GM18858 (cell line): ENCODE results near the gene CGREF1.
"Not testable (repeated sequence)": the region's sequence is repeated elsewhere in the genome, so short reads cannot be mapped to it uniquely, and the experiment has no call there.

ENCODE experiments used
- ATAC-seq: cut with Tn5 transposase; IDR thresholded peaks from one replicate; pipeline ENCODE4 v1.9.1; 2021; ENCODE audit not compliant: unreplicated experiment

Gene CGREF1

DNA sequence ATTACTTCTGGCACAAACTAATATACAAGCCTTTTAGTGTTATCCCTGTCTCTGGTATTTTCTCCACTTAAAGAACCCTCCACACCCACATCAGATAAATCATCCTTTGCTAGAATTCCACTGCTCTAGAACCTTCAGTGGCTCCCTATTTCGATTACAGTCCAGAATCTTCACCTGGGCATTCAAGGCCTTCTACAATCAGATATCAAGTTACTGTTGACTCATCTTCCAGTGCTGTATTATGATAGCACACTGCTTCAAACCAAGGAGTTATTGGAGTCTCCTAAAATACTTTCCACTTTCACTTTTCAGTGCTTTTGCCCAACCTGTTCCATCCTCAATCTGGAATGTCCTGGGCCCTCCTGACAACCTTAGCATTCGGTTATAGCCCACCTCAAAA, 3.4 kb downstream of the CGREF1 start:
- no peak for ATAC-seq

DNA sequence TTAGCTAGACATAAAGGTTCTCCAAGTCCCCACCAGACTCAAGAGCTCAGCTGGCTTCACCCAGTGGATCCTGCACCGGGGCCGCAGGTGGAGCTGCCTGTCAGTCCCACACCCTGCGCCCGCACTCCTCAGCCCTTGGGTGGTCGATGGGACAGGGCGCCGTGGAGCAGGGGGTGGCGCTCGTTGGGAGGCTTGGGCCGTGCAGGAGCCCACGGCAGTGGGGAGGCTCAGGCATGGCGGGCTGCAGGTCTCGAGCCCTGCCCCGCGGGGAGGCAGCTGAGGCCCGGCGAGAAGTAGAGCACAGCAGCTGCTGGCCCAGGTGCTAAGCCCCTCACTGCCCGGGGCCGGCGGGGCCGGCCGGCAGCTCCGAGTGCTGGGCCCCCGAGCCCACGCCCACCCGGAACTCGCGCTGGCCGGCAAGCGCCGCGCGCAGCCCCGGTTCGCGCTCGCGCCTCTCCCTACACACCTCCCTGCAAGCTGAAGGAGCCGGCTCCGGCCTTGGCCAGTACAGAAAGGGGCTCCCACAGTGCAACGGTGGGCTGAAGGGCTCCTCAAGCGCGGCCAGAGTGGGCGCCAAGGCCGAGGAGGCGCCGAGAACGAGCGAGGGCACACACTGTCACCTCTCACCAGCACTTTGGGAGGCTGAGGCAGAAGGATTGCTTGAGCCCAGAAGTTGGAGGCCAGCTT, 7.4 kb downstream of the CGREF1 start:
- ATAC-seq: not testable (repeated sequence)

DNA sequence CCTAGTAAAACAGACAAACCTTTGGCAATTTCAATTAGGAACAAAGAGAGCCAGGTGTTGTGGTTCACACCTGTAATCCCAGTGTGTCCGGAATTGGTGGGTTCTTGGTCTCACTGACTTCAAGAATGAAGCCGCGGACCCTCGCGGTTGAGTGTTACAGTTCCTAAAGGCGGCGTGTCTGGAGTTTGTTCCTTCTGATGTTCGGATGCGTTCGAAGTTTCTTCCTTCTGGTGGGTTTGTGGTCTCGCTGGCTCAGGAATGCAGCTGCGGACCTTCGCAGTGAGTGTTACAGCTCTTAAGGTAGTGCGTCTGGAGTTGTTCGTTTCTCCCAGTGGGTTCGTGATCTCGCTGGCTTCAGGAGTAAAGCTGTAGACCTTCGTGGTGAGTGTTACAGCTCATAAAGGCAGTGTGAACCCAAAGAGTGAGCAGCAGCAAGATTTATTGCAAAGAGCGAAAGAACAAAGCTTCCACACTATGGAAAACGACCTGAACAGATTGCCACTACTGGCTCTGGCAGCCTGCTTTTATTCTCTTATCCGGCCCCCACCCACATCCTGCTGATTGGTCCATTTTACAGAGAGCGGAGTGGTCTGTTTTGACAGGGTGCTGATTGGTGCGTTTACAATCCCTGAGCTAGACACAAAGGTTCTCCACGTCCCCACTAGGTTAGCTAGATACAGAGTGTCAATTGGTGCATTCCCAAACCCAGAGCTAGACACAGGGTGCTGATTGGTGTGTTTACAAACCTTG, 8.2 kb downstream of the CGREF1 start:
- not testable (repeated sequence) for ATAC-seq

DNA sequence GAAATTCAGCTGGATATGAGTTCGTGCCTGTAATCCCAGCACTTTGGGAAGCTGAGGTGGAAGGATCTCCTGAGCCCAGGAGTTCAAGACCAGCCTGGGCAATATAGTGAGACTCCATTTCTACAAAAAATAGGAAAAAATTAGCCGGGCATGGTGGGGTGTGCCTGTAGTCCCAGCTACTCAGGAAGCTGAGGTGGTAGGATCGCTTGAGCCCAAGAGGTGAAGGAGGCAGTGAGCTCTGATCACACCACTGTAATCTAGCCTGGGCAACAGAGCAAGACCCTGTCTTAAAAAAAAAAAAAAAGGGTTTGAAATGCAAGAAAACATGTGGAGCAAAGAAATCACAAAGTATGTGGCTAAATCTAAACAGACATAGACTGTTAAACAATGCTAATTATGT, 9.8 kb downstream of the CGREF1 start:
- ATAC-seq: no peak

DNA sequence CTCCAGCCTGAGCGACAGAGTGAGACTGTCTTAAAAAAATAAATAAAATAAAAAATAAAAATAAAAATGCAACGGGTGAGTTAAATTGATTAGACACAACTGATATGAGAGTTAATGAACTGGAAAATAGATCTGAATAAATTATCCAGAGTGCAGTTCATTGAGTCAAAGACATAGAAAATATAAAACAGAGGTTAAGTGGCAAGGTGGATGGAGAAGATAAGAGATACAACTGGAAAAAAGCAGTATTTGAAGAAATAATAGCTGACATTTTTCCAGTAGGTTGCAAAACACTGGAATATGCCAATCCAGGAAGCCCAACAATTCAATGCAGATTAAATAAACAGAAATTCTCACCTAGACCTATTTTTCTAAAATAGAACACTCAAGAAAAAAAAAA, 10.7 kb downstream of the CGREF1 start:
- no peak for ATAC-seq

DNA sequence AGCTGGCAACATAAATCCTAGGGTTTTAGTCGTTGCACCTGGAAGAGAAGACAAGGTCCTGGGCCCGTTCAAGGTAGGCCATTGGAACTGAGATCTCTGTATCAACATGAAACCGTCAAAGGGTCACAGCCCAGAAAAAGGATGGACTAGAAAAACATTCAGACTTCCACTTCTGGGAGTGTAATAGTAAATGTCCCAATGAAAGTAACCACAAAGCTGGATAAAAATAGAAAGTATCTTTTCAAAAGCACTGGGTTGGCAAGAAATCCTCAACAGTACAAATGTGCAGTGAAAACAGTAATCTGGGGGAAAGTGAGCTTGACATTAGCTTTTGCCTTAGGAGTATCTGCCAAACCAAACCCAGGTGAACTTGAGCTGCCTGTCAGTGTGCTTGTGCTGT, 12.9 kb downstream of the CGREF1 start:
- no peak for ATAC-seq

DNA sequence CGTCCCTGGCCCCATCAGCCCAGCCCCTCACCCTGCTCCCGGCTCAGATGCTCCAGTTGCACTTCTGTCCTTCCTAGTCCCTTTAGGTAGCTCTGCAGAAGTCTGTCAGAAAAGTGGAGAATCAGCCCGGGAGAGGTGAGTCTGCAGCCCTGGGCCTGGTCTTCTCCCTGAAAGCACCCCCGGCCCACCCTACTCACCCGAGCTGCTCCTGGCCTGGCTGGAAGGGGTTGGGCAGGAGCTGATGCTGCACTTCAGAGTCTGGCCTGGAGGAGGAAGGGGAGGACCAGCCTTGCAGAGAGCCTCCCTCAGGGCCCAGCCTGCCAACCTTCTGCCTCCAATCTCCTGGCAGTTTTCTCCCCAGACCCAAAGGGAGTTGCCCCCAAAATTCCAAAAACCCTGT, 16.6 kb downstream of the CGREF1 start:
- ATAC-seq: no peak

DNA sequence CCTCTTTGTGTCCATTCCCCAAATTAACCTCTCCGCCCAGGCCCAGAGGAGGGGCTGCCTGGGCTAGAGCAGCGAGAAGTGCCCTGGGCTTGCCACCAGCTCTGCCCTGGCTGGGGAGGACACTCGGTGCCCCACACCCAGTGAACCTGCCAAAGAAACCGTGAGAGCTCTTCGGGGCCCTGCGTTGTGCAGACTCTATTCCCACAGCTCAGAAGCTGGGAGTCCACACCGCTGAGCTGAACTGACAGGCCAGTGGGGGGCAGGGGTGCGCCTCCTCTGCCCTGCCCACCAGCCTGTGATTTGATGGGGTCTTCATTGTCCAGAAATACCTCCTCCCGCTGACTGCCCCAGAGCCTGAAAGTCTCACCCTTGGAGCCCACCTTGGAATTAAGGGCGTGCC, 18.9 kb downstream of the CGREF1 start:
- ATAC-seq: no peak

DNA sequence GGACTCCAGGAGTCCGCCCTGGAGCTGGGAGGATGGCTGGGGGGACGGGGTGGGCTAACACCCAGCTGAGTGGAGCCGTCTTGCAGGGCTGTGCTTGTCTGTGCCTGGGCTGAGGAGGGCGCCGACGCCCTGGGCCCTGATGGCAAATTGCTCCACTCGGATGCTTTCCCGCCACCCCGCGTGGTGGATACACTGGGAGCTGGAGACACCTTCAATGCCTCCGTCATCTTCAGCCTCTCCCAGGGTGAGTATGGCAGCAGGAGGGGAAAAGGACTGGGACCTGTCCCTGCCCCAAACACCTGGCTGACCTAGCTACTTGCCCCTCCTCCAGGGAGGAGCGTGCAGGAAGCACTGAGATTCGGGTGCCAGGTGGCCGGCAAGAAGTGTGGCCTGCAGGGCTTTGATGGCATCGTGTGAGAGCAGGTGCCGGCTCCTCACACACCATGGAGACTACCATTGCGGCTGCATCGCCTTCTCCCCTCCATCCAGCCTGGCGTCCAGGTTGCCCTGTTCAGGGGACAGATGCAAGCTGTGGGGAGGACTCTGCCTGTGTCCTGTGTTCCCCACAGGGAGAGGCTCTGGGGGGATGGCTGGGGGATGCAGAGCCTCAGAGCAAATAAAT, 19.5 kb downstream of the CGREF1 start:
- no peak for ATAC-seq

DNA sequence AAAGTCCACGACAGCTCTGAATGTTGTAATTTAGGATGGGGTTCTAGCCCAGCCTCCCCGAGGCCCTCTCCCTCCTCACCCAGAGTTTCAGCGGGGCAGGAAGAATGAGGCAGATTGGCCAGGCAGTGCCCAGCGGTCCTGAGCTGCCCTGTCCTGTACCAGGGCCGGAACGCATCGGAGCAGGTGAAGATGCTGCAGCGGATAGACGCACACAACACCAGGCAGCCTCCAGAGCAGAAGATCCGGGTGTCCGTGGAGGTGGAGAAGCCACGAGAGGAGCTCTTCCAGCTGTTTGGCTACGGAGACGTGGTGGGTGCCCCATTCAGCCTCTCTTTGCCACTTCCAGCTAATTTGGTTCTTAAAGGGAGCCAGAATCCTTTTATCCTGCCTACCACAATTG, 21.6 kb downstream of the CGREF1 start:
- no peak for ATAC-seq

DNA sequence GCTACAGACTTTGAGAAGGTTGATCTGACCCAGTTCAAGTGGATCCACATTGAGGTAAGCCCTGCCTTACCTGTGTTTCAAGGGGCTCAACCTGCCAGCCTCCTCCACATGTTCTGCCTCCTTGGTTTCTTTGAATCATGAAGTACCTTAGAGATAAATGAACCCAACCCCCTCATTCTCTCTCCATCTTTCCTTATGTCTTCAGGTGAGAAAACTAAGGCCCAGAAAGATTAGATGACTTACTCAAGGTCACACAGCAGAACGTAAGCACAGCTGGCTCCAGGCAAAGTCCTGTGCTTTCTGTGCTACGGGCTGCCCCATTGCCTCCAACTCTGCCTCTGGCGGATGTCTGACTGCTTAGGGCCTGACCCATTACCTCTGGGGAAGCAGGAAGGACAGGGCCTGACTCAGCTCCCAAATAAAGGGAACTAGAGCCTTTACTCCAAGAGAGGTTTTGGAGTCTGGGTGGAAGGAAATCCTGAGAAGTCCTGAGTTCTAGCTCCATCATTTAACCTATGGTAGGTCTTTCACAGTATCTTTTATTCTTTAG, 22.1 kb downstream of the CGREF1 start:
- ATAC-seq: no peak

DNA sequence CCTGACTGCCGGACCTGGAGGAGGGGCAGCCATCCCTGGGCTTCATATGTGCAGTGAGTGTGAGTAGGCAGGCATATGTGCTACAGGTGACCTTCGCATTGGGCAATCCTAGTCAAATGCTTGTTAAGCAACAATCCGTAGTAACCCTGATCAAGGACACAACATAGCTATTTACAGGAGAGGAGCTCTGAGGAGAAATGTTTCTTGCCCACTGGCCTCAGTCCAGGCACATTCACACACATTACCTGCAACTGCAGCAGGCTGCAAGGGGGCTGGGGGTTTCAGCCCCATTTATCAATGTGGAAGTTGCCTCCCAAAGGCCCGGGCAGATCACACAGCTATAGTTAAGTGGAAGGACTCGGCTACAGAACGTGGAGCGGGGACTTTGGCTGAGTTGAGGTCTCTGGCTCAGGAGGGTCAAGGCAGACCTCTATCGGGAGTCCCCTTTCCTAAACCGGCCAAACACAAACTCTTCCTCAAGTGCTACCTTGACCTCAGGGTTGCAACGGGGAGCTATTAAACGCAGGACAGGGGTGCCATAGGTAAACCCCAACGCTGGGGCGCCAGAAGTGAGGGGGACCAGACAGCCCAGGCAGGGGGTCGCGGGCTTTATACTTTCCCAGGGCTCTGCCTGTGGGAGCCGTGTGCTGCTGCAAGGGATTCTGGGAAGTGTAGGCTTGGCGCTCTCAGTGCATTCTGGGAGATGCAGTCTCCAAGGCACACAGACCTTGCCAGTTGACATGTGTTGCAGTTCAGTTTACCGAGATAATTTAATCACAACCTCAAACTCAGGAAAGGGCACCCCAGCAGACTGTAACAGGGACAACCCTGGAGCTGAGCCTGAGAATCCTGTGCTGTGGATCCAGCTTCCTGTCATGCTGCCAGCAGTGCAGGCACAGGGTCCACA, 22.9 kb downstream of the CGREF1 start:
- ATAC-seq: no peak

DNA sequence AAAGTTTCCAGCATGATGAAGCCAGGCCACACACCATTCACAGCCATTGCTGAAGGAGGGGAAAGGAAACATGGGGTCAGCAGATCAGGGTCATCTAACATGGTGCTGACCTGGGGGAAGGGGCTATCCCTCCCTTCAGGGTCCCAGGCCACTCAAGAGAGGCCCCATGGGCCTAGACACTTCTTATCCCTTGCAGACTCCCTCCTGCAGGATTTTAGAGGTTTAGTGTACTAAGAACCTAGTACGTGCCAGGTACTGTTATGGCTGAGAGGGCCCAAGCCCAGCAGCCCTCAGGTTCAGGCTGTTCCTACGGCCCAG, 23.5 kb downstream of the CGREF1 start:
- ATAC-seq: no peak

DNA sequence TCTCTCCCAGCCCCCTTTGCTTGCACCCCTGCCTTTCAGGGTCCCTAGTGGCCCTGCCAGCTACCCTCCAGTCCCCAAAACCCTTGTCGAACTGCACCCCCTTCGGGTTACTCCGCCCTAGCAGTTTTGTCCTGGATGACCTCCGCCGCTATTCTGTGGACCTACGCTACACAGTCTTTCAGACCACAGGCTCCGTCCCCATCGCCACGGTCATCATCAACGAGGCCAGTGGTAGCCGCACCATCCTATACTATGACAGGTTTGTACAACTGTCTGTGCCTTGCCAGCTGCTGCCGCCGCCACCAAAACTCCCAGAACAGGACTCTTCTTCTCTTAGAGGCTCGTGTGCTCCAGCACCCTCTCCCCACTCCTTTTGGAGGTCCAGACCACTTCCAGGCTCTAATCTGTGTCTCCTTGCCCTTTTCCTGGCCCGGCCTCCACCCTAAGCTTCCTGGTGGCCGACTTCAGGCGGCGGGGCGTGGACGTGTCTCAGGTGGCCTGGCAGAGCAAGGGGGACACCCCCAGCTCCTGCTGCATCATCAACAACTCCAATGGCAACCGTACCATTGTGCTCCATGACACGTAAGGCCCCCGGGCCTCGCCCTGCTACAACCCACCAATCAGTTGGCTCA, 24.5 kb downstream of the CGREF1 start:
- ATAC-seq: no peak

DNA sequence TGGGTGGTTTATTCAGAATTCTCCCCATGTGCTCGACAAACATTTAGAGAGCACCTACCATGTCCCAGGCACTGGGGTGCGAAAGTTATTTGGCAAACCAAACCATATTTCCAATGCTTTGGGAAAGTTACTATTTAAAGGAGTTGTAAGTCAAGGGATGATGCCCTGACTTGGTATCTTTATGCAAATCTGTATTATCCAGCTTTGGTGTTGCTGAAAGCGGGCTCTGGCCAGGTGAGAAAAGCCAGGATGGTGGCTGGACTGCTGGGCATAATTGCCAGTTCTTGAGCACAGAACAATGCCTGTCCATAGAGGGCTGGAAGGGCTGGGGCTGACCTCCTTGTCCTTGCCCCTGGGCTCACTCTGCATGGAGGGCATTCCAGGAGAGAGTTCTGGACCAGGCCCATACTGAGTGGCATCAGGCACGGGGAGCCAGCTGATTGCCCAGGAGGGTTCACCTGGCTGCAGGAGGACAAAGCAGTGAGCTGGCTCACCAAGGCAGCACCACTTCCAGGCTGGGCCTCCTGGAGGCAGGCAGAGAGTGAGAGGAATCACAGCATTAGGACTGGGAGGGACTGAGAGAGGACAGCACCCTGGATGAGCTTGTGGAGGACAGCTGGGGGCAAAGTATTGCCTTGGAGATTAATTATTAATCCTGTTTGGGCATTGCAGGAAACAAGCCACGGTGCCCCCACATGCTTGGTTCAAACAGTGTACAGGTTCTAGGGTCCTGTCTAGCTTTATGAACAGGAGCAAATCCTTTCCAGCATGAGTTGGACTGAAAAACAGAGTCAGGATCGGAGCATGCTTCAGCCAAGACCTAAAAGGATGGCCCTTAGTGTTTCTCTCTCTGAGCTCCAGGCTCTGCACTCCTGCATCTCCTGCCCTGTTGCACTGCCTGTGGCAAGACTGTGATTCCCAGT, 25.2 kb downstream of the CGREF1 start:
- ATAC-seq: no peak

DNA sequence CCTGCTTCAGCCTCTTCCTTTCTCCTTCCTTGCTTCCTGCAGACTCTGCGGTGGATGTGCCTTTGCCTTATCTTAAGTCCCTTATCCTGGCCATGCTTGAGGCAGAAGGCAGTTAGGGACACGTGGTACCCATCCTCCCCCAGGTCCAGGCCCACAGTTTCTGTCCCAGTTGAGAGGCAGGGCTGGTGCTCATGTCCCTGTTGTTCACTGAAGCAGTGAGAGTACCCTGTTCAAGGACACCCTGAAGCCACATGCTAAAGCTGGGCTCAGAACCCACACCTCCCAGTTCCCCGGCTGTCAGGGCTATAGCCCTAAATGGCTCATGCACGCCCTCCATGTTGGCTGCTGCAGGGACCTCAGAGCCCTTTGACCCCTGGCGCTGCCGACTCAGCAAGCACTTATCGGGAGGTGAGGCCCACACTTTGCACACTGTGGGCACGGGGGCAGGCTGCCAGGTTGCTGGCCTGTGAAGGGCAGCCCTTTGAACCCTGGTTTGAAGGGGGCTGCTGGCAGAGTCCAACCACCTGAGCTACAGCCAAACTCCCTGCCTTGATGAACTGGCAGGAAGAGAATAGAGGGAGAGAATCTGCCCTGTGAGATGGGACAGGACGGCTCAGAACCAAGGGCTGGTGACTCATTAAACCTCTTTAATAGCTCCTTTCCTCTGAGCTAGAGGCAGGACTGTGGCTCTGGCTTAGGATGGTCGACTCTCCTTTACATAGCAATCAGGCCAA, 26.1 kb downstream of the CGREF1 start:
- ATAC-seq: no peak

DNA sequence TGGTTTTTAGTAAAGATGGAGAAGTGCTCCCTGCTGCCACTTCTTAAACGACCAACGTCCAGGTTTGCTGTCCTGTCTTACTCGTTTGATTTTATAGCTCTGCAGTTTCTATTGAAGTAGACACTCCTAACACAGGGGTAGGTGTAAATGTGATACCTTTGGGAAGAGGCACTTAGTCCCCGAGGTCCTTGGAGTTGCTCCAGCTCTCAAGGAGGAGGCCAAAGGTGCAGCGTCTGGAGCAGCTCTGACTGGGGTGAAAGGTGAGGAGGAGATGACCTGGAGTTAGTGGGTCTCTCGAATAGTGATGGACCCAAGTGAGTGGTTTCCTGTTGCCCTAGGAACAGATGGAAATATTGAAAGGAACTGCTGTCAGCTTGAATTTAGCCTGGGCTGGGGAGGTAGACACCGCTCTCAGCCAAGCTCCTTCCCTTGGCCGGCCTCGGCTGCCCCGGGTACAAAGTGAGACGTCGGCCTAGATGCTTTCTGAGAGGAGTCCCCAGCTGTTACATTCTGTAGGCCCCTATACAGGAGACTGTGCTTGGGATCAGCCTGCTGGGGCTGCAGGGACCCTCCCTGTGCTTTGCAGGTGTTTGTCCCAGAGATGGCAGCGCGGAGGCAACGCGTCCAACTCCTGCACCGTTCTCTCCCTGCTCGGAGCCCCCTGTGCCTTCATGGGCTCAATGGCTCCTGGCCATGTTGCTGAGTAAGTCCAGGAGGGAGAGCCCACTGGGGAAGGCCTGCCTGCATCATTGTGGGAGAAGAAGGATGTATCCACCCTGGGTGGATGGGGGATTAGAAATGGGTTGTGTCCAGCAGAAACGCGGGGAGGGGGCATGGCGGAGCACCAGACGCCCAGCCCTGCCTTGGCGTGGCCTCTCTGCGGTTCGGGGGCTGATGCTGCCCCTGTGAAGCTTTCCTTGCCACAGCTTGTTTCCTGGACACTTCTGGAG, 26.9 kb downstream of the CGREF1 start:
- ATAC-seq: no peak
